WTC11 (cell line): Measurements from ENCODE around the gene KBTBD13. TPM values are rescaled to one million over a fixed set of nuclear protein-coding genes. Genes with fewer than 3 reads are reported as not detected.
"Not testable (repeated sequence)": the region's sequence is repeated elsewhere in the genome, so short reads cannot be mapped to it uniquely, and the experiment has no call there.

Experiments
- ATAC-seq: fragments of 200-7000 bp; cut with Tn5 transposase; 2 replicates; pipeline ENCODE4 v1.10.0; 2021; ENCODE audit warnings: mild to moderate bottlenecking, moderate library complexity
- CTCF ChIA-PET: fragments of 300-600 bp; sonication (Branson Sonifier 250); formaldehyde crosslinking; loops from one replicate; lab custom pipeline; 2021; ENCODE audit warnings: antibody characterized with exemption; lab: Charles Lee
- POLR2A ChIA-PET: fragments of 350-600 bp; sonication (Branson Sonifier 250); formaldehyde crosslinking; loops from one replicate; lab custom pipeline; 2021; ENCODE audit warnings: antibody characterized with exemption; lab: Charles Lee
- DNase-seq: peaks from one replicate; pipeline ENCODE4 v3.0.0; 2021; ENCODE audit warnings: low spot score
- H3K27ac Mint-ChIP-seq: 2 replicates; pipeline ENCODE4 v1.8.0; 2021; ENCODE audit warnings: mixed read lengths
- H3K27me3 Mint-ChIP-seq: 2 replicates; pipeline ENCODE4 v1.8.0; 2021; ENCODE audit warnings: low read depth, mild to moderate bottlenecking, moderate library complexity, mixed read lengths
- H3K36me3 Mint-ChIP-seq: 2 replicates; pipeline ENCODE4 v1.8.0; 2021; ENCODE audit warnings: mixed read lengths
- H3K4me1 Mint-ChIP-seq: 2 replicates; pipeline ENCODE4 v1.8.0; 2022; ENCODE audit warnings: mixed read lengths
- H3K4me3 Mint-ChIP-seq: 2 replicates; pipeline ENCODE4 v1.8.0; 2021; ENCODE audit warnings: mild to moderate bottlenecking, moderate library complexity, mixed read lengths
- H3K9me3 Mint-ChIP-seq: 2 replicates; pipeline ENCODE4 v1.8.0; 2021; ENCODE audit warnings: mixed read lengths
- CREB1 ChIP-seq: sonication (generic); formaldehyde crosslinking; IDR thresholded peaks from 2 replicates; pipeline ENCODE4 v1.8.0; 2023; ENCODE audit warnings: mild to moderate bottlenecking, missing genetic modification reagents
- ELF4 ChIP-seq: sonication (generic); formaldehyde crosslinking; IDR thresholded peaks from 2 replicates; pipeline ENCODE4 v1.8.1; 2022; ENCODE audit warnings: low read depth, mild to moderate bottlenecking, moderate library complexity, missing genetic modification reagents
- ESRRA ChIP-seq: sonication (generic); formaldehyde crosslinking; IDR thresholded peaks from 2 replicates; pipeline ENCODE4 v1.8.1; 2022; ENCODE audit warnings: mild to moderate bottlenecking, missing genetic modification reagents, borderline replicate concordance
- NFE2L1 ChIP-seq: sonication (generic); formaldehyde crosslinking; IDR thresholded peaks from 2 replicates; pipeline ENCODE4 v1.8.1; 2023; ENCODE audit warnings: missing genetic modification reagents
- NFYB ChIP-seq: sonication (generic); formaldehyde crosslinking; conservative IDR thresholded peaks from 2 replicates; pipeline ENCODE4 v1.8.0; 2022; ENCODE audit warnings: low read depth, missing genetic modification reagents
- OVOL2 ChIP-seq: fragments of 250-450 bp; sonication (Bioruptor Pico); IDR thresholded peaks from 2 replicates; pipeline ENCODE4 v1.9.0; 2021; ENCODE audit warnings: mild to moderate bottlenecking, borderline replicate concordance
- PRRX2 ChIP-seq: fragments of 250-450 bp; sonication (Bioruptor Pico); IDR thresholded peaks from 2 replicates; pipeline ENCODE4 v1.8.0; 2021; ENCODE audit warnings: mild to moderate bottlenecking
- RELA ChIP-seq: sonication (generic); formaldehyde crosslinking; IDR thresholded peaks from 2 replicates; pipeline ENCODE4 v1.8.1; 2022; ENCODE audit warnings: missing genetic modification reagents, mild to moderate bottlenecking, borderline replicate concordance
- SMAD4 ChIP-seq: sonication (generic); formaldehyde crosslinking; IDR thresholded peaks from 2 replicates; pipeline ENCODE4 v1.8.0; 2022; ENCODE audit warnings: mild to moderate bottlenecking, missing genetic modification reagents
- TP53 ChIP-seq: sonication (generic); formaldehyde crosslinking; IDR thresholded peaks from 2 replicates; pipeline ENCODE4 v1.8.1; 2023; ENCODE audit warnings: mild to moderate bottlenecking, missing genetic modification reagents
- ZNF138 ChIP-seq: sonication (generic); formaldehyde crosslinking; conservative IDR thresholded peaks from 2 replicates; pipeline ENCODE4 v1.8.1; 2022; ENCODE audit warnings: mild to moderate bottlenecking, moderate library complexity, missing genetic modification reagents
- ZNF232 ChIP-seq: sonication (generic); formaldehyde crosslinking; IDR thresholded peaks from 2 replicates; pipeline ENCODE4 v1.8.0; 2022; ENCODE audit warnings: mild to moderate bottlenecking, missing genetic modification reagents
- ZNF396 ChIP-seq: fragments of 250-450 bp; sonication (Bioruptor Pico); IDR thresholded peaks from 2 replicates; pipeline ENCODE4 v1.8.0; 2021; ENCODE audit warnings: mild to moderate bottlenecking, moderate library complexity, borderline replicate concordance
- total RNA-seq: library from RNA; stranded (reverse); gene quantifications from 3 replicates; pipeline ENCODE4 v1.2.3, GENCODE V29; 2021
- TF ChIP-seq, protein P1 (sequence below): fragments of 250-450 bp; sonication (Bioruptor Pico); IDR thresholded peaks from 2 replicates; pipeline ENCODE4 v1.9.0; 2021; ENCODE audit warnings: mild to moderate bottlenecking
- TF ChIP-seq, protein P2 (sequence below): fragments of 200-600 bp; IDR thresholded peaks from 2 replicates; pipeline ENCODE4 v1.8.0; 2022; ENCODE audit warnings: antibody characterized with exemption
- TF ChIP-seq, protein P3 (sequence below): sonication (generic); formaldehyde crosslinking; IDR thresholded peaks from 2 replicates; pipeline ENCODE4 v1.8.0; 2022; ENCODE audit warnings: mild to moderate bottlenecking, missing genetic modification reagents
- TF ChIP-seq, protein P4 (sequence below): sonication (generic); formaldehyde crosslinking; IDR thresholded peaks from 2 replicates; pipeline ENCODE4 v1.8.1; 2023; ENCODE audit warnings: mild to moderate bottlenecking, moderate library complexity, missing genetic modification reagents
- TF ChIP-seq, protein P5 (sequence below): sonication (generic); formaldehyde crosslinking; IDR thresholded peaks from 2 replicates; pipeline ENCODE4 v1.8.1; 2023; ENCODE audit warnings: mild to moderate bottlenecking, missing genetic modification reagents, moderate library complexity
- TF ChIP-seq, protein P6 (sequence below): fragments of 250-450 bp; sonication (Bioruptor Pico); IDR thresholded peaks from 2 replicates; pipeline ENCODE4 v1.8.0; 2021; ENCODE audit warnings: mild to moderate bottlenecking

KBTBD13 gene
- total RNA-seq, 1 experiment from 2014 or later = not detected

DNA sequence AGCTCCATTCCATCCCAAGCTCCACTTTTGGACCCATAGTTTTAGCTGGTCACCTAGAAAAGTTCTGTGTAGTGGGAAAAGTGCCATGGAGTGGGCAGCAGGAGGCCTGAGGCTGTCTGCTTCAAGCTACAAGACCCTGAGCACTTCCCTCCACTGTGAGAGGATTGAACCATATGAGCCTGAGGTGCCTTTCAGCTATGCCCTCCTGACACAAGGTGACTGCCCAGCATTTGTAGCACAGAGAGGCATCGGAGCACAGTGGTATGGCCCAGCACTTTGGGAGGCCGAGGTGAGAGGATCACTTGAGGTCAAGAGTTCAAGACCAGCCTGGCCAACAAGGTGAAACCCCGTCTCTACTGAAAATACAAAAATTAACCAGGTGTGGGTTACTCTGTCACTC lies 3.9 kb upstream of the KBTBD13 start (continued):
- TF ChIP-seq, protein P1, sequence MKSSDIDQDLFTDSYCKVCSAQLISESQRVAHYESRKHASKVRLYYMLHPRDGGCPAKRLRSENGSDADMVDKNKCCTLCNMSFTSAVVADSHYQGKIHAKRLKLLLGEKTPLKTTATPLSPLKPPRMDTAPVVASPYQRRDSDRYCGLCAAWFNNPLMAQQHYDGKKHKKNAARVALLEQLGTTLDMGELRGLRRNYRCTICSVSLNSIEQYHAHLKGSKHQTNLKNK (CRISPR knock-in tag) = no peak

DNA sequence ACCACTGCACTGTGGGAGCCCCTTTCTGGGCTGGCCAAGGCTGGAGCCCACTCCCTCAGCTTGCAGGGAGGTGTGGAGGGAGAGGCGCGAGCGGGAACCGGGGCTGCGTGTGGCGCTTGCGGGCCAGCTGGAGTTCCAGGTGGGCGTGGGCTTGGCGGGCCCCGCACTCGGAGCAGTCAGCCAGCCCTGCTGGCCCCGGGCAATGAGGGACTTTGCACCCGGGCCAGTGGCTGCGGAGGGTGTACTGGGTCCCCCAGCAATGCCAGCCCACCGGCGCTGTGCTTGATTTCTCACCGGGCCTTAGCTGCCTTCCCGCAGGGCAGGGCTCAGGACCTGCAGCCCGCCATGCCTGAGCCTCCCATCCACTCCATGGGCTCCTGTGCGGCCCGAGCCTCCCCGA lies 1.6 kb upstream of the KBTBD13 start:
- Mint-ChIP-seq H3K27me3 (peaks cover 12% of the 10 kb centered on the region), H3K9me3 (peaks cover 11% of the 10 kb centered on the region), H3K4me1 (peaks cover 23% of the 10 kb centered on the region)
- CTCF ChIA-PET = interaction anchor here (1.3 to 1.4 kb wide), 2 partner anchors 12 to 21 kb away, joined by 4 to 8 read pairs; no protein-coding TSS in a partner anchor
- ATAC-seq, H3K4me3 Mint-ChIP-seq, H3K27ac Mint-ChIP-seq, DNase-seq, POLR2A ChIA-PET, H3K36me3 Mint-ChIP-seq: not testable (repeated sequence)

DNA sequence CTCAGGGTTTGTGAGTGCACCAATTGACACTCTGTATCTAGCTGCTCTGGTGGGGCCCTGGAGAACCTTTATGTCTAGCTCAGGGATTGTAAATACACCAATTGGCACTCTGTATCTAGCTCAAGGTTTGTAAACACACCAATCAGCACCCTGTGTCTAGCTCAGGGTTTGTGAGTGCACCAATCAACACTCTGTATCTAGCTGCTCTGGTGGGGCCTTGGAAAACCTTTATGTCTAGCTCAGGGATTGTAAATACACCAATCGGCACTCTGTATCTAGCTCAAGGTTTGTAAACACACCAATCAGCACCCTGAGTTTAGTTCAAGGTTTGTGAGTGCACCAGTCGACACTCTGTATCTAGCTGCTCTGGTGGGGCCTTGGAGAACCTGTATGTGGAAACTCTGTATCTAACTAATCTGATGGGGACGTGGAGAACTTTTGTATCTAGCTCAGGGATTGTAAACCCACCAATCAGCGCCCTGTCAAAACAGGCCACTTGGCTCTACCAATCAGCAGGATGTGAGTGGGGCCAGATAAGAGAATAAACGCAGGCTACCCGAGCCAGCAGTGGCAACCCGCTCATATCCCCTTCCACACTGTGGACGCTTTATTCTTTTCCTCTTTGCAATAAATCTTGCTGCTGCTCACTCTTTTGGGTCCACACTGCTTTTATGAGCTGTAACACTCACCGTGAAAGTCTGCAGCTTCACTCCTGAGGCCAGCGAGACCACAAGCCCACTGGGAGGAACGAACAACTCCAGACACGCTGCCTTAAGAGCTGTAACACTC lies 745 bp upstream of the KBTBD13 start:
- ATAC-seq, H3K36me3 Mint-ChIP-seq, DNase-seq, POLR2A ChIA-PET, H3K4me3 Mint-ChIP-seq: not testable (repeated sequence)
- H3K9me3 Mint-ChIP-seq = peaks cover 11% of the 10 kb centered on the region
- peak overlapping the region; percentile 63; the same call in 1 of the 2 replicates for H3K27ac Mint-ChIP-seq
- CTCF ChIA-PET = interaction anchor here (1.5 to 15.1 kb wide), 6 partner anchors 8 to 42 kb away, joined by 3 to 308 read pairs (median 52); partner anchors contain the start of gene RASL12
- TF ChIP-seq NFYB = peak; percentile 33
- peaks cover 12% of the 10 kb centered on the region for H3K27me3 Mint-ChIP-seq
- H3K4me1 Mint-ChIP-seq = peaks cover 23% of the 10 kb centered on the region

DNA sequence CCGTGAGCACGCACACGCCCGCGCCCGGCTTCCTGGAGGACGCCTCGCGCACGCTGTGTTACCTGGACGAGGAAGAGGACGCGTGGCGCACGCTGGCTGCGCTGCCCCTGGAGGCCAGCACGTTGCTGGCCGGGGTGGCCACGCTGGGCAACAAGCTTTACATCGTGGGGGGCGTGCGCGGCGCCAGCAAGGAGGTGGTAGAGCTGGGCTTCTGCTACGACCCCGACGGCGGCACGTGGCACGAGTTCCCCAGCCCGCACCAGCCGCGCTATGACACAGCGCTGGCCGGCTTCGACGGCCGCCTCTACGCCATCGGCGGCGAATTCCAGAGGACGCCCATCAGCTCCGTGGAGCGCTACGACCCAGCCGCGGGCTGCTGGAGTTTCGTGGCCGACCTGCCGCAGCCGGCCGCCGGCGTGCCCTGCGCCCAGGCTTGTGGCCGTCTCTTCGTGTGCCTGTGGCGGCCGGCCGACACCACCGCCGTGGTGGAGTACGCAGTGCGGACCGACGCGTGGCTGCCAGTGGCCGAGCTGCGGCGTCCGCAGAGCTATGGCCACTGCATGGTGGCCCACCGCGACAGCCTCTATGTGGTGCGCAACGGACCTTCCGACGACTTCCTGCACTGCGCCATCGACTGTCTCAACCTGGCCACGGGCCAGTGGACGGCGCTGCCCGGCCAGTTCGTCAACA lies 890 bp downstream of the KBTBD13 start:
- Mint-ChIP-seq H3K9me3 (peaks cover 11% of the 10 kb centered on the region), H3K27ac (no peak overlapping the region), H3K36me3 (peaks cover 4% of the 10 kb centered on the region; the same call in 1 of the 2 replicates), H3K4me1 (peaks cover 27% of the 10 kb centered on the region), H3K27me3 (peaks cover 12% of the 10 kb centered on the region), H3K4me3 (no peak overlapping the region)
- DNase-seq (no peak), ATAC-seq (no peak)
- ChIA-PET POLR2A (interaction anchor here (0.8 to 1.1 kb wide), 2 partner anchors 10 to 14 kb away, joined by 3 to 5 read pairs; partner anchors contain the start of gene RASL12), CTCF (interaction anchor here (0.5 to 15.1 kb wide), 16 partner anchors 8 to 288 kb away, joined by 3 to 308 read pairs (median 4); partner anchors contain the start of gene RASL12)
- TF ChIP-seq RELA (CRISPR knock-in tag) (no peak), TP53 (peak; percentile 15; the same call in 1 of the 2 replicates), ZNF138 (CRISPR knock-in tag) (no peak), ESRRA (CRISPR knock-in tag) (no peak), ZNF232 (CRISPR knock-in tag) (no peak), PRRX2 (no peak; the same call in 1 of the 2 replicates), NFE2L1 (no peak), OVOL2 (no peak), CREB1 (no peak), SMAD4 (CRISPR knock-in tag) (no peak), ZNF396 (no peak), ELF4 (no peak)
- TF ChIP-seq, protein P2, sequence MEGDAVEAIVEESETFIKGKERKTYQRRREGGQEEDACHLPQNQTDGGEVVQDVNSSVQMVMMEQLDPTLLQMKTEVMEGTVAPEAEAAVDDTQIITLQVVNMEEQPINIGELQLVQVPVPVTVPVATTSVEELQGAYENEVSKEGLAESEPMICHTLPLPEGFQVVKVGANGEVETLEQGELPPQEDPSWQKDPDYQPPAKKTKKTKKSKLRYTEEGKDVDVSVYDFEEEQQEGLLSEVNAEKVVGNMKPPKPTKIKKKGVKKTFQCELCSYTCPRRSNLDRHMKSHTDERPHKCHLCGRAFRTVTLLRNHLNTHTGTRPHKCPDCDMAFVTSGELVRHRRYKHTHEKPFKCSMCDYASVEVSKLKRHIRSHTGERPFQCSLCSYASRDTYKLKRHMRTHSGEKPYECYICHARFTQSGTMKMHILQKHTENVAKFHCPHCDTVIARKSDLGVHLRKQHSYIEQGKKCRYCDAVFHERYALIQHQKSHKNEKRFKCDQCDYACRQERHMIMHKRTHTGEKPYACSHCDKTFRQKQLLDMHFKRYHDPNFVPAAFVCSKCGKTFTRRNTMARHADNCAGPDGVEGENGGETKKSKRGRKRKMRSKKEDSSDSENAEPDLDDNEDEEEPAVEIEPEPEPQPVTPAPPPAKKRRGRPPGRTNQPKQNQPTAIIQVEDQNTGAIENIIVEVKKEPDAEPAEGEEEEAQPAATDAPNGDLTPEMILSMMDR = no peak
- TF ChIP-seq, protein P3, sequence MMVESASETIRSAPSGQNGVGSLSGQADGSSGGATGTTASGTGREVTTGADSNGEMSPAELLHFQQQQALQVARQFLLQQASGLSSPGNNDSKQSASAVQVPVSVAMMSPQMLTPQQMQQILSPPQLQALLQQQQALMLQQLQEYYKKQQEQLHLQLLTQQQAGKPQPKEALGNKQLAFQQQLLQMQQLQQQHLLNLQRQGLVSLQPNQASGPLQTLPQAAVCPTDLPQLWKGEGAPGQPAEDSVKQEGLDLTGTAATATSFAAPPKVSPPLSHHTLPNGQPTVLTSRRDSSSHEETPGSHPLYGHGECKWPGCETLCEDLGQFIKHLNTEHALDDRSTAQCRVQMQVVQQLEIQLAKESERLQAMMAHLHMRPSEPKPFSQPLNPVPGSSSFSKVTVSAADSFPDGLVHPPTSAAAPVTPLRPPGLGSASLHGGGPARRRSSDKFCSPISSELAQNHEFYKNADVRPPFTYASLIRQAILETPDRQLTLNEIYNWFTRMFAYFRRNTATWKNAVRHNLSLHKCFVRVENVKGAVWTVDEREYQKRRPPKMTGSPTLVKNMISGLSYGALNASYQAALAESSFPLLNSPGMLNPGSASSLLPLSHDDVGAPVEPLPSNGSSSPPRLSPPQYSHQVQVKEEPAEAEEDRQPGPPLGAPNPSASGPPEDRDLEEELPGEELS (CRISPR knock-in tag) = no peak
- TF ChIP-seq, protein P4, sequence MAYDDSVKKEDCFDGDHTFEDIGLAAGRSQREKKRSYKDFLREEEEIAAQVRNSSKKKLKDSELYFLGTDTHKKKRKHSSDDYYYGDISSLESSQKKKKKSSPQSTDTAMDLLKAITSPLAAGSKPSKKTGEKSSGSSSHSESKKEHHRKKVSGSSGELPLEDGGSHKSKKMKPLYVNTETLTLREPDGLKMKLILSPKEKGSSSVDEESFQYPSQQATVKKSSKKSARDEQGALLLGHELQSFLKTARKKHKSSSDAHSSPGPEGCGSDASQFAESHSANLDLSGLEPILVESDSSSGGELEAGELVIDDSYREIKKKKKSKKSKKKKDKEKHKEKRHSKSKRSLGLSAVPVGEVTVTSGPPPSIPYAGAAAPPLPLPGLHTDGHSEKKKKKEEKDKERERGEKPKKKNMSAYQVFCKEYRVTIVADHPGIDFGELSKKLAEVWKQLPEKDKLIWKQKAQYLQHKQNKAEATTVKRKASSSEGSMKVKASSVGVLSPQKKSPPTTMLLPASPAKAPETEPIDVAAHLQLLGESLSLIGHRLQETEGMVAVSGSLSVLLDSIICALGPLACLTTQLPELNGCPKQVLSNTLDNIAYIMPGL (CRISPR knock-in tag) = peak; percentile 80; the same call in 1 of the 2 replicates
- TF ChIP-seq, protein P5, sequence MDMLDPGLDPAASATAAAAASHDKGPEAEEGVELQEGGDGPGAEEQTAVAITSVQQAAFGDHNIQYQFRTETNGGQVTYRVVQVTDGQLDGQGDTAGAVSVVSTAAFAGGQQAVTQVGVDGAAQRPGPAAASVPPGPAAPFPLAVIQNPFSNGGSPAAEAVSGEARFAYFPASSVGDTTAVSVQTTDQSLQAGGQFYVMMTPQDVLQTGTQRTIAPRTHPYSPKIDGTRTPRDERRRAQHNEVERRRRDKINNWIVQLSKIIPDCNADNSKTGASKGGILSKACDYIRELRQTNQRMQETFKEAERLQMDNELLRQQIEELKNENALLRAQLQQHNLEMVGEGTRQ (CRISPR knock-in tag) = no peak
- TF ChIP-seq, protein P6, sequence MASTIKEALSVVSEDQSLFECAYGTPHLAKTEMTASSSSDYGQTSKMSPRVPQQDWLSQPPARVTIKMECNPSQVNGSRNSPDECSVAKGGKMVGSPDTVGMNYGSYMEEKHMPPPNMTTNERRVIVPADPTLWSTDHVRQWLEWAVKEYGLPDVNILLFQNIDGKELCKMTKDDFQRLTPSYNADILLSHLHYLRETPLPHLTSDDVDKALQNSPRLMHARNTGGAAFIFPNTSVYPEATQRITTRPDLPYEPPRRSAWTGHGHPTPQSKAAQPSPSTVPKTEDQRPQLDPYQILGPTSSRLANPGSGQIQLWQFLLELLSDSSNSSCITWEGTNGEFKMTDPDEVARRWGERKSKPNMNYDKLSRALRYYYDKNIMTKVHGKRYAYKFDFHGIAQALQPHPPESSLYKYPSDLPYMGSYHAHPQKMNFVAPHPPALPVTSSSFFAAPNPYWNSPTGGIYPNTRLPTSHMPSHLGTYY (CRISPR knock-in tag) = no peak
